Right hindlimb (tissue), 1 donor: Measurements from ENCODE around the gene MOV10L1.
A peak's percentile ranks its signal among the peaks of the same experiment; 100 is the strongest.

ENCODE experiments used
- DNase-seq: peaks from one replicate; pipeline ENCODE4 v3.0.0-alpha.2; 2018

The MOV10L1 gene

GRCh38 chr22:50205781-50206569, 116.2 kb downstream of the MOV10L1 start:
- no peak for DNase-seq

DNA sequence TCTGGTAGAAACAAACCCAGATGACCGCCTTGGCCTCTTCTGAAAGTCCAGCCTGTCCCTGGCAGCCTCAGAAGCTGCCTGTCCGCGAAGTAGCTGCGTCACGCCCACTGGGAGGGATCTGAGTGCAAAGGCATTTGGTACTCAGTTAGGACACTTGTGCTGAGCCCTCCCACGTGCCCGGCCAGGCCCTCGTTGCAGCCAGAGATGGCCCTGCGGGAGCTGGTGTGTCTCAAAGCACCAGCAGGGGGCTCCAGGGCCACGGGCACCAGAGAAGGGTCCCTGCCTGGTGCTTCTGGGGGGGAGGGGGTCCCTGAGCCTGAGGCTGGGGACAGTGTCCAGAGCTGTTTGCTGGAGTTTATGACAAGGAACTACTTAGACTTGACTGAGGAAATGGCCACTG, 116.8 kb downstream of the MOV10L1 start:
- DNase-seq = peak; percentile 36

DNA sequence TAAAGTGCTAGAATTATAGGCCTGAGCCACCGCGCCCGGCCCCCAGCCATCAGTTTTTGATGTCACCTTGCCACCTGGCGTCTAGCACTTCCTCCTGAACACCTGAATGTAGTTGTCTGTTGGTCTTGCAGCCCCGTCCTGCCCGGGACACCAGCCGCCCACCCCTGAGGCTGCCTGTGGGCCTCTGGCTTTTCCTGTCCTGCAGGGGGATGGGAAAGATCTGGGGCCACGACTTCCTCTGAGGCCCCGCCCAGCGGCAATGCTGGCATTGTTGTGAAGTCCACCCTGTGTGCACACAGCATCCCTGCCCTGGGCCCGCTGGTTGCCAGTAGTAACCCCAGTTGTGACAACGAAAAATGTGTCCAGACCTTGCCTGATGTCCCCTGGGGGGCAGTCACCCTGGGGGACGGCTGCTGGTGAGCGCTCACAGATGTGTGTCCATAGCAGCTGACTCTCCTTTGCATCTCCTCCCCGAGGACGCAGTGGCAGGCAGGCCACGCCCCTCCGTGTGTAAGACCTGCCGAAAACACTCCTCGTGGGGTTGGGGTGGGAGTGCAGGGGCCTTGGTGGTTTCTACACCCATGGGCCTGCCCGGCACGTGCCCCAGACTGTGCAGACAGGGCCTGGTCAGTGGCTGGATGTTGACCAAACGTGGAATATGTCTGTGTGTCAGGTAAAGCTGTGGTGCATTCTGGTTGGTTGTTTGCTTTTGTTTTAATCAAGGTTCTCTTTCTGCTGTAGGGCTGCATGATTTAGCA, 117.8 kb downstream of the MOV10L1 start:
- DNase-seq = peak; percentile 36

DNA sequence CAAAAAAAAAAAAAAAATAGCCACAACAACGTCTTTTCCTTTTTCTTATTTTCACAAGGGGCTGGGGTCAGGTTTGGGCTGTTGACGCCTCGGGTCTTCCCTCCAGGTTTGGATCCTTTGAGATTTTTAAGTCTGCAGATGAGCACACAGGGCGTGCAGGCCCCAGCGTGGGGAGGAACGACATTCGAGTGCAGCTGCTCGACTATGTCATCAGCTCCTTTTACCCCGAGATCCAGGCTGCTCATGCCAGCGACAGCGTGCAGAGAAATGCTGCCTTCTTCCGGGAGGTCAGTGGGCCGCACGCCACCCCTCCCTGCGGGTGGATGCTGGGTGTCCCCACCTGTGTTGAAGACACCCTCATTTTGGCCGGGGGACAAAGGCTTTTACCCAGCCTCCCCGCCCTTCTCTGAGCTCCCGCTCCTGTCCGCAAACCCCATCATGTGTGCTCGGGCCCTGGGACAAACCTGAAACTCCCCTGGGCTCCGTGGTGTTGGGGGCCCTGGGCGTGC, 118.7 kb downstream of the MOV10L1 start:
- no peak for DNase-seq

- no peak for DNase-seq
Observed at GRCh38 chr22:50208939-50209892, 119.4 kb downstream of the MOV10L1 start.

- peak; percentile 70 for DNase-seq
Observed at GRCh38 chr22:50209893-50210292, 120.1 kb downstream of the MOV10L1 start.

- DNase-seq = no peak
Observed at GRCh38 chr22:50210378-50211139, 120.8 kb downstream of the MOV10L1 start.

DNA sequence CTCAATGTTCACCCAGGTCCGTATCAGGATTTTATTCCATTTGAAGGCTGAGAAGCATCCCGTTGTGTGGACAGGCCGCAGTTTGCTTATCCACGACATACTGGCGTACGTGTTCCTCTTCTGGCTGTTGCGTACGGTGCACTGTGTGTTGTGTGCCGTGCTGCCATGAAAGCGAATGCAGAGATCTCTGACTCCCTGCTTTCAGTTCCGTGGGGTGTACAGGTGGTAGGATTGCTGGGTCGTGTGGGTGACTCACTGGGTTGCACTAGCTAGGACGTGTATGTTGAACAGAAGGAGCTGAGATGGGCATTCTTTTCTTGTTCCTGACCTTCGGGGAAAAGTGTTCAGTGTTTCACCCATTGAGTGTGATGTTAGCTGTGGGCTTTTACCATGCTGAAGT, 121.3 kb downstream of the MOV10L1 start:
- DNase-seq = no peak
